HEK293 (cell line): ENCODE measurements around the gene NEGR1.

Experiments used
- CTCF ChIA-PET: fragments of 350-600 bp; formaldehyde crosslinking; extraction: SDS; loops from one replicate; lab custom pipeline; 2021; ENCODE audit warnings: antibody characterized with exemption; lab: Yijun Ruan, JAX
- POLR2A ChIA-PET: fragments of 300-600 bp; formaldehyde crosslinking; extraction: SDS; loops from one replicate; lab custom pipeline; 2020; ENCODE audit warnings: antibody characterized with exemption, inconsistent platforms; lab: Yijun Ruan, JAX
- H3K27ac ChIP-seq: fragments of 200-500 bp; sonication (Bioruptor generic); 2 replicates; pipeline ENCODE4 v1.5.1; 2014; ENCODE audit warnings: low read depth, low read length, control low read depth, inconsistent platforms; ENCODE audit errors: extremely low read depth
- H3K36me3 ChIP-seq, 2 experiments: fragments of 200-500 bp in 1 of 2; sonication (Bioruptor generic) in 1 of 2; 1 replicate in 1 of 2; 2 replicates in 1 of 2; pipeline ENCODE4 v1.5.1; 2014 to 2017; ENCODE audit warnings: inconsistent platforms in 2 of 2, low read length in 2 of 2; ENCODE audit not compliant: control insufficient read depth in 2 of 2, insufficient read depth in 1 of 2
- H3K4me1 ChIP-seq: fragments of 200-500 bp; sonication (Bioruptor generic); 2 replicates; pipeline ENCODE4 v1.5.1; 2014; ENCODE audit warnings: mild to moderate bottlenecking, low read length, inconsistent platforms; ENCODE audit not compliant: control insufficient read depth, insufficient read depth
- H3K4me3 ChIP-seq: 2 replicates; pipeline ENCODE4 v1.5.1; 2011; ENCODE audit warnings: low read depth, mild to moderate bottlenecking, control low read depth, low read length, moderate library complexity
- H3K9me3 ChIP-seq: fragments of 200-500 bp; sonication (Bioruptor generic); 2 replicates; pipeline ENCODE4 v1.5.1; 2014; ENCODE audit warnings: low read depth, low read length, inconsistent platforms; ENCODE audit not compliant: control insufficient read depth, insufficient read depth
- BCL11B ChIP-seq: fragments of 450-650 bp; formaldehyde crosslinking; IDR thresholded peaks from 2 replicates; pipeline ENCODE4 v1.5.1; 2016; ENCODE audit warnings: low read depth, missing biosample characterization, missing genetic modification characterization
- SALL2 ChIP-seq: fragments of 450-650 bp; formaldehyde crosslinking; IDR thresholded peaks from 2 replicates; pipeline ENCODE4 v1.5.0; 2017; ENCODE audit warnings: missing biosample characterization, mild to moderate bottlenecking, missing genetic modification characterization, borderline replicate concordance
- SCRT1 ChIP-seq: fragments of 450-650 bp; formaldehyde crosslinking; IDR thresholded peaks from 2 replicates; pipeline ENCODE4 v1.5.1; 2016; ENCODE audit warnings: missing biosample characterization, missing genetic modification characterization, borderline replicate concordance
- ZNF121 ChIP-seq: fragments of 450-650 bp; formaldehyde crosslinking; IDR thresholded peaks from 2 replicates; pipeline ENCODE4 v1.5.1; 2016; ENCODE audit warnings: missing biosample characterization, missing genetic modification characterization
- ZNF133 ChIP-seq: fragments of 450-650 bp; formaldehyde crosslinking; IDR thresholded peaks from 2 replicates; pipeline ENCODE4 v1.5.1; 2016; ENCODE audit warnings: missing biosample characterization, missing genetic modification characterization
- ZNF174 ChIP-seq: fragments of 450-650 bp; formaldehyde crosslinking; IDR thresholded peaks from 2 replicates; pipeline ENCODE4 v1.5.0; 2017; ENCODE audit warnings: missing biosample characterization, mild to moderate bottlenecking, missing genetic modification characterization
- ZNF175 ChIP-seq: fragments of 450-650 bp; formaldehyde crosslinking; IDR thresholded peaks from 2 replicates; pipeline ENCODE4 v1.5.1; 2016; ENCODE audit warnings: missing biosample characterization, missing genetic modification characterization
- ZNF23 ChIP-seq: fragments of 450-650 bp; formaldehyde crosslinking; IDR thresholded peaks from 2 replicates; pipeline ENCODE4 v1.5.1; 2016; ENCODE audit warnings: missing biosample characterization, missing genetic modification characterization, borderline replicate concordance
- ZNF366 ChIP-seq: fragments of 450-650 bp; formaldehyde crosslinking; conservative IDR thresholded peaks from 2 replicates; pipeline ENCODE4 v1.5.1; 2016; ENCODE audit warnings: missing biosample characterization, missing genetic modification characterization
- ZNF473 ChIP-seq: fragments of 450-650 bp; formaldehyde crosslinking; IDR thresholded peaks from 2 replicates; pipeline ENCODE4 v1.5.1; 2017; ENCODE audit warnings: missing biosample characterization, missing genetic modification characterization
- ZNF529 ChIP-seq: fragments of 450-650 bp; formaldehyde crosslinking; IDR thresholded peaks from 2 replicates; pipeline ENCODE4 v1.5.1; 2017; ENCODE audit warnings: missing genetic modification characterization, missing biosample characterization; ENCODE audit not compliant: insufficient replicate concordance
- ZNF544 ChIP-seq: fragments of 450-650 bp; formaldehyde crosslinking; IDR thresholded peaks from 2 replicates; pipeline ENCODE4 v1.5.0; 2017; ENCODE audit warnings: missing biosample characterization, missing genetic modification characterization
- ZNF561 ChIP-seq: fragments of 450-650 bp; IDR thresholded peaks from 2 replicates; pipeline ENCODE4 v1.5.1; 2018; ENCODE audit warnings: missing biosample characterization, missing genetic modification characterization, borderline replicate concordance
- ZNF621 ChIP-seq: fragments of 450-650 bp; formaldehyde crosslinking; IDR thresholded peaks from 2 replicates; pipeline ENCODE4 v1.5.1; 2017; ENCODE audit warnings: missing biosample characterization, missing genetic modification characterization
- ZNF623 ChIP-seq: fragments of 450-650 bp; formaldehyde crosslinking; IDR thresholded peaks from 2 replicates; pipeline ENCODE4 v1.5.1; 2016; ENCODE audit warnings: missing biosample characterization, missing genetic modification characterization
- ZNF777 ChIP-seq: fragments of 450-650 bp; formaldehyde crosslinking; IDR thresholded peaks from 2 replicates; pipeline ENCODE4 v1.5.1; 2017; ENCODE audit warnings: missing biosample characterization, missing genetic modification characterization, borderline replicate concordance
- ZSCAN16 ChIP-seq: fragments of 450-650 bp; formaldehyde crosslinking; IDR thresholded peaks from 2 replicates; pipeline ENCODE4 v1.5.1; 2016; ENCODE audit warnings: missing biosample characterization, missing genetic modification characterization
- TF ChIP-seq, protein P1 (sequence below): fragments of 450-650 bp; formaldehyde crosslinking; IDR thresholded peaks from 2 replicates; pipeline ENCODE4 v1.5.1; 2016; ENCODE audit warnings: missing biosample characterization, missing genetic modification characterization, borderline replicate concordance
- TF ChIP-seq, protein P2 (sequence below): fragments of 450-650 bp; formaldehyde crosslinking; IDR thresholded peaks from 2 replicates; pipeline ENCODE4 v1.5.1; 2016; ENCODE audit warnings: missing biosample characterization, missing genetic modification characterization, borderline replicate concordance
- TF ChIP-seq, protein P3 (sequence below): fragments of 450-650 bp; formaldehyde crosslinking; IDR thresholded peaks from 2 replicates; pipeline ENCODE4 v1.5.1; 2016; ENCODE audit warnings: missing biosample characterization, missing genetic modification characterization
- TF ChIP-seq, protein P4 (sequence below): fragments of 450-650 bp; formaldehyde crosslinking; IDR thresholded peaks from 2 replicates; pipeline ENCODE4 v1.5.1; 2017; ENCODE audit warnings: missing biosample characterization, mild to moderate bottlenecking, missing genetic modification characterization, moderate library complexity

NEGR1 gene

DNA sequence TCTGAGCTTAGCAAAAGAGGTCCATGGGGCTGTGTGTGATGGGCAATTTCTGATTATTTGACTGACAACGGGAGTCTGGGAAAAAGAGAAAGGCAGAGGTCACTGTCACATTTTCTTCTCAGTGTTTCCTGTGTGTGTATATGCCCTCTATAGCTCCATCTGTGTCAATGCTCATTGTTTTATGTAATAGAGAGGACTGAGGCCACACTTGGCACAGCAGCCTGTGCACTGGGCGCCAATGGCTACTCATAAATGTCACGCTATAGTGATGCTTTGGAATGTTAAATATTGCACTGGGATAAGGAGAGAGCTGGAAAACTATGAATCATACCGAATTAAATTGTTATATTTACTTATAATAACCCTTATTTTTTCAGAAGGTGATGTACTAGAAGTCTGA is 365.4 kb downstream of the NEGR1 start:
- POLR2A ChIA-PET, result no interaction called here
- CTCF ChIA-PET, result interaction anchor here (0.7 kb wide), 1 partner anchor 19 kb away, joined by 3 read pairs; no protein-coding TSS in a partner anchor
- no peaks in the 10 kb centered on the region for H3K36me3 ChIP-seq

DNA sequence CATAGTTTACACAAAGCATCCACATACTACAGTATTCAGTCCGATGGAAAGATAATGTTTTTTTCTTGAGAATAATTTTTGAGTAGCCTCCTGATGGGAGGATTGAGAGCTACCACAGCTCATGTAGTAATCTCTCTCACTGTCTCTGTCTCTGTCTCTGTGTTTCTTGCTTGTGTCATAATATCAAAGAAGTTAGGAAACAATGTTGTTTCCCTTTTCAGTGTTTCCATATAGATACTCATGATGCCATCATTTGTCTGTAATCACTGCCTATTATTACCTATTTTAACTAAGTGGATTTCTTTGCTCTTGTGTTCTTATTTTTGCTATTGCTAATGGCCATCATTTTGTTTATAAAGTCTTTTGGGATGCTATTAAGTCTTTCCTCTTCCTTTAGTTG is 367.7 kb downstream of the NEGR1 start:
- ChIA-PET POLR2A (no interaction called here), CTCF (interaction anchor here (1.0 kb wide), 1 partner anchor 27 kb away, joined by 3 read pairs; no protein-coding TSS in a partner anchor)
- no peaks in the 10 kb centered on the region for H3K36me3 ChIP-seq
- H3K4me3 ChIP-seq, result no peak overlapping the region
- TF ChIP-seq ZNF621 (tag by site-specific recombination) (no peak), SCRT1 (tag by site-specific recombination) (no peak), ZNF777 (no peak)
- H3K4me1 ChIP-seq, result no peaks in the 10 kb centered on the region
- H3K27ac ChIP-seq, result no peak overlapping the region
- H3K9me3 ChIP-seq, result no peaks in the 10 kb centered on the region

More for the DNA sequence above, 365.4 kb downstream of the NEGR1 start:
- Histone ChIP-seq H3K27ac (no peak overlapping the region), H3K9me3 (no peaks in the 10 kb centered on the region), H3K4me3 (no peak overlapping the region), H3K4me1 (no peaks in the 10 kb centered on the region)
- TF ChIP-seq ZNF133 (tag by site-specific recombination) (no peak), ZNF473 (tag by site-specific recombination) (no peak), ZNF544 (tag by site-specific recombination) (no peak)
- TF ChIP-seq, protein P1, sequence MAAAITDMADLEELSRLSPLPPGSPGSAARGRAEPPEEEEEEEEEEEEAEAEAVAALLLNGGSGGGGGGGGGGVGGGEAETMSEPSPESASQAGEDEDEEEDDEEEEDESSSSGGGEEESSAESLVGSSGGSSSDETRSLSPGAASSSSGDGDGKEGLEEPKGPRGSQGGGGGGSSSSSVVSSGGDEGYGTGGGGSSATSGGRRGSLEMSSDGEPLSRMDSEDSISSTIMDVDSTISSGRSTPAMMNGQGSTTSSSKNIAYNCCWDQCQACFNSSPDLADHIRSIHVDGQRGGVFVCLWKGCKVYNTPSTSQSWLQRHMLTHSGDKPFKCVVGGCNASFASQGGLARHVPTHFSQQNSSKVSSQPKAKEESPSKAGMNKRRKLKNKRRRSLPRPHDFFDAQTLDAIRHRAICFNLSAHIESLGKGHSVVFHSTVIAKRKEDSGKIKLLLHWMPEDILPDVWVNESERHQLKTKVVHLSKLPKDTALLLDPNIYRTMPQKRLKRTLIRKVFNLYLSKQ (tag by site-specific recombination), result no peak

DNA sequence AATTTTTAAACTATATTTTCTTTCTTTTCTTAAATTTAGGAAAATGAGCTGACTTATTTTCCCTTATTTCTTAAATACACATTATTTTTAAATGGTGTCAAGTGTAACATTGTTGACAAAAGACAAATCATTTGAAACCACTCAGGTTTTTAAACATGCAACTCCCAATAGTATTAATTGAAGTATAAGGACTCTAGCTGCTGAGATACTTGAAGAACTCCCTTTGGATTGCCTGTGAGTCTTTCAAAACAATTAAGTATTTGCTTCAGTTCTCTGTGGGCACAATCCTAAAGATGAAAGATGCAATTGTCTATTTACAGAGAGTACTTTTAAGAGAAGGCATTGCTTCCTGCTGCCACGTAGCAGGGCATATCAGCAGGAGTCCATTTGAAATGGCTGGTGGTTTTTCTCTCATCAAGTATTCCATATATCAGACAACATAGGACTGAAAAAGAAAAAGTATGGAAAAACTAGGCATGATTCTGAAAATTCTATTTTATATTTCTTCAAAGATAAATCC is 373.4 kb downstream of the NEGR1 start:
- H3K27ac ChIP-seq, result no peak overlapping the region
- ChIA-PET CTCF (no interaction called here), POLR2A (no interaction called here)
- H3K36me3 ChIP-seq, result no peaks in the 10 kb centered on the region
- H3K4me3 ChIP-seq, result no peak overlapping the region
- H3K9me3 ChIP-seq, result no peaks in the 10 kb centered on the region
- H3K4me1 ChIP-seq, result no peaks in the 10 kb centered on the region
- no peak for TF ChIP-seq ZNF175 (tag by site-specific recombination)
- TF ChIP-seq ZNF23 (tag by site-specific recombination), result no peak
- TF ChIP-seq, protein P2, sequence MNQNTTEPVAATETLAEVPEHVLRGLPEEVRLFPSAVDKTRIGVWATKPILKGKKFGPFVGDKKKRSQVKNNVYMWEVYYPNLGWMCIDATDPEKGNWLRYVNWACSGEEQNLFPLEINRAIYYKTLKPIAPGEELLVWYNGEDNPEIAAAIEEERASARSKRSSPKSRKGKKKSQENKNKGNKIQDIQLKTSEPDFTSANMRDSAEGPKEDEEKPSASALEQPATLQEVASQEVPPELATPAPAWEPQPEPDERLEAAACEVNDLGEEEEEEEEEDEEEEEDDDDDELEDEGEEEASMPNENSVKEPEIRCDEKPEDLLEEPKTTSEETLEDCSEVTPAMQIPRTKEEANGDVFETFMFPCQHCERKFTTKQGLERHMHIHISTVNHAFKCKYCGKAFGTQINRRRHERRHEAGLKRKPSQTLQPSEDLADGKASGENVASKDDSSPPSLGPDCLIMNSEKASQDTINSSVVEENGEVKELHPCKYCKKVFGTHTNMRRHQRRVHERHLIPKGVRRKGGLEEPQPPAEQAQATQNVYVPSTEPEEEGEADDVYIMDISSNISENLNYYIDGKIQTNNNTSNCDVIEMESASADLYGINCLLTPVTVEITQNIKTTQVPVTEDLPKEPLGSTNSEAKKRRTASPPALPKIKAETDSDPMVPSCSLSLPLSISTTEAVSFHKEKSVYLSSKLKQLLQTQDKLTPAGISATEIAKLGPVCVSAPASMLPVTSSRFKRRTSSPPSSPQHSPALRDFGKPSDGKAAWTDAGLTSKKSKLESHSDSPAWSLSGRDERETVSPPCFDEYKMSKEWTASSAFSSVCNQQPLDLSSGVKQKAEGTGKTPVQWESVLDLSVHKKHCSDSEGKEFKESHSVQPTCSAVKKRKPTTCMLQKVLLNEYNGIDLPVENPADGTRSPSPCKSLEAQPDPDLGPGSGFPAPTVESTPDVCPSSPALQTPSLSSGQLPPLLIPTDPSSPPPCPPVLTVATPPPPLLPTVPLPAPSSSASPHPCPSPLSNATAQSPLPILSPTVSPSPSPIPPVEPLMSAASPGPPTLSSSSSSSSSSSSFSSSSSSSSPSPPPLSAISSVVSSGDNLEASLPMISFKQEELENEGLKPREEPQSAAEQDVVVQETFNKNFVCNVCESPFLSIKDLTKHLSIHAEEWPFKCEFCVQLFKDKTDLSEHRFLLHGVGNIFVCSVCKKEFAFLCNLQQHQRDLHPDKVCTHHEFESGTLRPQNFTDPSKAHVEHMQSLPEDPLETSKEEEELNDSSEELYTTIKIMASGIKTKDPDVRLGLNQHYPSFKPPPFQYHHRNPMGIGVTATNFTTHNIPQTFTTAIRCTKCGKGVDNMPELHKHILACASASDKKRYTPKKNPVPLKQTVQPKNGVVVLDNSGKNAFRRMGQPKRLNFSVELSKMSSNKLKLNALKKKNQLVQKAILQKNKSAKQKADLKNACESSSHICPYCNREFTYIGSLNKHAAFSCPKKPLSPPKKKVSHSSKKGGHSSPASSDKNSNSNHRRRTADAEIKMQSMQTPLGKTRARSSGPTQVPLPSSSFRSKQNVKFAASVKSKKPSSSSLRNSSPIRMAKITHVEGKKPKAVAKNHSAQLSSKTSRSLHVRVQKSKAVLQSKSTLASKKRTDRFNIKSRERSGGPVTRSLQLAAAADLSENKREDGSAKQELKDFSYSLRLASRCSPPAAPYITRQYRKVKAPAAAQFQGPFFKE (tag by site-specific recombination), result no peak
- TF ChIP-seq ZNF473 (tag by site-specific recombination), result no peak
- TF ChIP-seq ZNF529 (tag by site-specific recombination), result no peak
- TF ChIP-seq SALL2 (tag by site-specific recombination), result no peak
- TF ChIP-seq ZNF561, result no peak
- TF ChIP-seq ZSCAN16 (tag by site-specific recombination), result no peak
- no peak for TF ChIP-seq ZNF366 (tag by site-specific recombination)
- no peak for TF ChIP-seq ZNF121 (tag by site-specific recombination)
- TF ChIP-seq BCL11B (tag by site-specific recombination), result no peak
- TF ChIP-seq ZNF623, result no peak
- TF ChIP-seq, protein P3, sequence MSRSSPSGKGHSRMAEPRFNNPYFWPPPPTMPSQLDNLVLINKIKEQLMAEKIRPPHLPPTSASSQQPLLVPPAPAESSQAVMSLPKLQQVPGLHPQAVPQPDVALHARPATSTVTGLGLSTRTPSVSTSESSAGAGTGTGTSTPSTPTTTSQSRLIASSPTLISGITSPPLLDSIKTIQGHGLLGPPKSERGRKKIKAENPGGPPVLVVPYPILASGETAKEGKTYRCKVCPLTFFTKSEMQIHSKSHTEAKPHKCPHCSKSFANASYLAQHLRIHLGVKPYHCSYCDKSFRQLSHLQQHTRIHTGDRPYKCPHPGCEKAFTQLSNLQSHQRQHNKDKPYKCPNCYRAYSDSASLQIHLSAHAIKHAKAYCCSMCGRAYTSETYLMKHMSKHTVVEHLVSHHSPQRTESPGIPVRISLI, result no peak
- no peak for TF ChIP-seq ZNF174
- TF ChIP-seq, protein P4, sequence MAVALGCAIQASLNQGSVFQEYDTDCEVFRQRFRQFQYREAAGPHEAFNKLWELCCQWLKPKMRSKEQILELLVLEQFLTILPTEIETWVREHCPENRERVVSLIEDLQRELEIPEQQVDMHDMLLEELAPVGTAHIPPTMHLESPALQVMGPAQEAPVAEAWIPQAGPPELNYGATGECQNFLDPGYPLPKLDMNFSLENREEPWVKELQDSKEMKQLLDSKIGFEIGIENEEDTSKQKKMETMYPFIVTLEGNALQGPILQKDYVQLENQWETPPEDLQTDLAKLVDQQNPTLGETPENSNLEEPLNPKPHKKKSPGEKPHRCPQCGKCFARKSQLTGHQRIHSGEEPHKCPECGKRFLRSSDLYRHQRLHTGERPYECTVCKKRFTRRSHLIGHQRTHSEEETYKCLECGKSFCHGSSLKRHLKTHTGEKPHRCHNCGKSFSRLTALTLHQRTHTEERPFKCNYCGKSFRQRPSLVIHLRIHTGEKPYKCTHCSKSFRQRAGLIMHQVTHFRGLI (tag by site-specific recombination), result no peak
